AG09309 (cell line): Measurements from ENCODE around the gene TESMIN.

Experiments used
- DNase-seq: peaks from one replicate; pipeline ENCODE4 v3.0.0-alpha.2; 2010; ENCODE audit warnings: low read depth
- H3K4me3 ChIP-seq: 2 replicates; pipeline ENCODE4 v1.5.1; 2011; ENCODE audit warnings: mild to moderate bottlenecking, low read depth, low read length, moderate library complexity; ENCODE audit not compliant: control insufficient read depth
- TF ChIP-seq, protein P1 (sequence below): IDR thresholded peaks from 2 replicates; pipeline ENCODE4 v1.5.1; 2011; ENCODE audit warnings: mild to moderate bottlenecking, low read depth, low read length, inconsistent platforms; ENCODE audit not compliant: insufficient read depth, control insufficient read depth; ENCODE audit errors: missing control alignments

TESMIN gene

DNA sequence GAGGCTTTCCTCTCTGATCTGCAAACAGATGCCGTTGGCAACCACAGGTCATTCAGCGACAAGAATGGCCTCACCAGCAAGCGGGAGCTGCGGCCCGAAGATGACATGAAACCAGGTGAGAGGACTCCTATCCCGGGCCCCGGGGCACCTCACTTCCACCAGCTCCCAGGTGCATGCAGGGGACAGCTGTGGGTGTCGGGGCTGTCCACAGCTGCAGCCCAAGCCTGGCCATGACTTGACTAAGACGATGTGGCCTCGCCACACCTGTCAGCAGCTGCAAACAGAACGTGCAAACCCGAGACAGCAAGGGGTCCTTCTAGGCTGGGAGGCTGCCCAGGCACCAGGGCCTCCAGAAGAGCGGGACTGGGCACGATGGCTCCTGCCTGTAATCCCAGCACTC, 63.3 kb downstream of the TESMIN start:
- no peak for DNase-seq
- TF ChIP-seq, protein P1, sequence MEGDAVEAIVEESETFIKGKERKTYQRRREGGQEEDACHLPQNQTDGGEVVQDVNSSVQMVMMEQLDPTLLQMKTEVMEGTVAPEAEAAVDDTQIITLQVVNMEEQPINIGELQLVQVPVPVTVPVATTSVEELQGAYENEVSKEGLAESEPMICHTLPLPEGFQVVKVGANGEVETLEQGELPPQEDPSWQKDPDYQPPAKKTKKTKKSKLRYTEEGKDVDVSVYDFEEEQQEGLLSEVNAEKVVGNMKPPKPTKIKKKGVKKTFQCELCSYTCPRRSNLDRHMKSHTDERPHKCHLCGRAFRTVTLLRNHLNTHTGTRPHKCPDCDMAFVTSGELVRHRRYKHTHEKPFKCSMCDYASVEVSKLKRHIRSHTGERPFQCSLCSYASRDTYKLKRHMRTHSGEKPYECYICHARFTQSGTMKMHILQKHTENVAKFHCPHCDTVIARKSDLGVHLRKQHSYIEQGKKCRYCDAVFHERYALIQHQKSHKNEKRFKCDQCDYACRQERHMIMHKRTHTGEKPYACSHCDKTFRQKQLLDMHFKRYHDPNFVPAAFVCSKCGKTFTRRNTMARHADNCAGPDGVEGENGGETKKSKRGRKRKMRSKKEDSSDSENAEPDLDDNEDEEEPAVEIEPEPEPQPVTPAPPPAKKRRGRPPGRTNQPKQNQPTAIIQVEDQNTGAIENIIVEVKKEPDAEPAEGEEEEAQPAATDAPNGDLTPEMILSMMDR: no peak
- no peak overlapping the region for H3K4me3 ChIP-seq

DNA sequence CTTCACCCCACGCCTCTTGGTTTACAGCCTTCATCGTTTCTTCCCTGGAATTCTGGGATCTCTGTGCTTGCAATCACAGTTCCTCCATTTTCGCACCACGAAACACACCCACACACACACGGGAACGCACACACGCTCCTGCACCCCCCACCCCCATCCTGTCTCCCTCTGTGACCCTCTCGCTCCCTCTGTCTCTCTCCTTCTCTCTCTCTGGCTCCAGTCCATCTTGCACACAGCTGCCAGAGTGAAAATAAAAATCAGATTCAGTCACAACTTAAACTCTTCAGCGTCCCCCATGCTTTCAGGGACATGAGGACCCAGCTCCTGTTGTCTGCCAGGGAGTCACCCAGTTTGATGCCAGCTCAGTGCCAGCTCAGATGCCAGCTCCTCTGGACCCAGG, 64.0 kb downstream of the TESMIN start:
- no peak for DNase-seq
- TF ChIP-seq, protein P1: no peak
- no peak overlapping the region for H3K4me3 ChIP-seq

DNA sequence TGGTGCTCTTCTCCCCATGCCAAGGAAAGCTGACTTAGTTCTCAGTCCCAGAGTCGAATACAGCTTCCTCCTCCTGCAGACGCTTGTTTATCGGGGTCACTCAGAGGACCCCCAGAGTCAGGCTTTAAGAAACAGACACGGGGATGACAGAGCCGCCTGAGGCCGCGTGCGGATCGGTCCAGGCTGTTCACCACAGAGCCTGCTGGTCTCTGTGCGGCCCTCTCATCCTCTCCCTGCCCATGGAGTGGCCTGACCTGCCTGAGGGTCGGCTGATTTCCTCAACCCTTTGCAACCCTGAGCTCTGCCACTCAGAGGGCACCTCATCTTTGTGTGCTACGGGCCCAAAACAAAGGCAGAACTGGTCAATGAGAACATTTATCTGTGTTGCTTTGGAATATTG, 64.8 kb downstream of the TESMIN start:
- TF ChIP-seq, protein P1: no peak
- DNase-seq: no peak
- H3K4me3 ChIP-seq: no peak overlapping the region

DNA sequence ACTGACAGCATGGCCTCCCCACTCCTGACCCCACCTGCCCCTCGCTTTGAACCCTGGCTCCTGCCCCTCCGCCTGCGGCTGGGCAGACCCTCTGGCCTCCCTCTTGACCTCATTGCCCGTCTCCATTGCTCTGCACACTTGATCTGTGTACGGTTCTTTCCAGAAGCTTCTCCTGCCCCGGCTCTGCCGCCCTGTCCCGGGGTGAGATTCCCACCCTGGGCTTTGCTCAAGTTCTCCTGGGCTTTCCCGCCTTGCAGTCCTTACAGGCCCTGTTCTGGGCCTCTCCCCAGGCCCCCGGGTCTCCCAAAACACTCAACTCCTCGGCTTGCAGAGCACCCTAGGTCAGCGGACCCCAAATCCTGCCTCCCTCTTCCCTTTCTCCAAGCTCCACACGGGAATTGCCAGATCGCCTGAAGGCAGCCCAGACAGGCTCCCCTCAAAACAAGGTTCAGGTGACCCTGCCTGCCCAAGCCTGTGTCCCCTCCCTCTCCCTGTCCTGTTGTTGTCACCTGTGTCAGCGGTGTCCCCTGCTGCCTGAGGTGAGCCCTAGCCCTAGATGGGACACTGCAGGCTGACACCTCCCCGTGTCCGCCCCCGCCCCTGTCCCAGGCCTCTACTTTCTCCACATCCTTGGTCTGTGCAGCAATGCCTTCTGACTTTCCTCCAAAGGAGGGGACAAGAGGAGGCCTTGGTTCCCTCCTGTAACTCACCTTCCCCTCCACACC, 65.5 kb downstream of the TESMIN start:
- H3K4me3 ChIP-seq: no peak overlapping the region
- DNase-seq: no peak
- TF ChIP-seq, protein P1: no peak

DNA sequence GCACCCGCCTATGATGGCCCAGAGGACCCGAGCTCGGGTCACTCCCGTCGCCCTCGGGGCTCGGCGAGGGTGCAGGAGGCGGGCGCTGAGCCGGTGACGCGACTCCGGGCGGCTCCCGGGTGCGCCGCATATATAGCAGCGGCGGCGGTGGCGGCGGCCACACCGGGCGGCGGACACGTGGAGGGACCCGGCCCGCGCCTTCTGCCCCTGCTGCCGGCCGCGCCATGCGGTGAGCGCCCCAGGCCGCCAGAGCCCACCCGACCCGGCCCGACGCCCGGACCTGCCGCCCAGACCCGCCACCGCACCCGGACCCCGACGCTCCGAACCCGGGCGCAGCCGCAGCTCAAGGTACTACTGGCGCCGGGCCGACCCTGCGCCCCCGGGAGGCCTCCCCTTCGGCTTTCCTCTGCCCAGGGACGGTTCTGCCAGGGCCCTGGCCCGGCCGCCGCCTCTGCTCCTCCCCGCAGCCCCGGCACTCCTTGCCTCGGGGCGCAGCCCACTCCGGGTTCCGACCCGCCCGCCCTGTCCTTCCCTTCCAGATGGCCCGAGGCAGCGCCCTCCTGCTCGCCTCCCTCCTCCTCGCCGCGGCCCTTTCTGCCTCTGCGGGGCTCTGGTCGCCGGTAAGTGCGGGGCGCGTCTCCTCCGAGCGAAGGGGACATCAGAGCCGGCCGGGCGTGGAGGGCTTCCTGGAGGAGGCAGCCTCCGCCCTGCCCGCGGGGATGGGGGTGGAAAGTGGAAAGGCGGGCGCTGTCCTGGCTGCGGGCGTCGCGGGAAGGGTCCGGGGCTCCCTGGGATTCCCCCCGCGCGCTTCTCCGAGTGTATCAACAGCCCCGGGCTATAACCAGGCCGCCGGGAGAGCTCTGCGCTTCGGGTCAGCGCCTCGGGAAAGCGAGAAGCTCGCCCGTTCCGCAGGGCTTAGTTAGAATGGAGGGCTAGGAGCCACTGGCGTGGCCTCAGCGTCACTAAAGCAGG, 66.6 kb downstream of the TESMIN start, which contains the start of gene GAL:
GAL (plus strand) TSS at position 160 of the 972 bp plus-strand sequence; CDS start at position 540, 380 bp downstream.
- no peak for DNase-seq
- TF ChIP-seq, protein P1: no peak
- H3K4me3 ChIP-seq: peak within 1 kb of the TSS; percentile 17

DNA sequence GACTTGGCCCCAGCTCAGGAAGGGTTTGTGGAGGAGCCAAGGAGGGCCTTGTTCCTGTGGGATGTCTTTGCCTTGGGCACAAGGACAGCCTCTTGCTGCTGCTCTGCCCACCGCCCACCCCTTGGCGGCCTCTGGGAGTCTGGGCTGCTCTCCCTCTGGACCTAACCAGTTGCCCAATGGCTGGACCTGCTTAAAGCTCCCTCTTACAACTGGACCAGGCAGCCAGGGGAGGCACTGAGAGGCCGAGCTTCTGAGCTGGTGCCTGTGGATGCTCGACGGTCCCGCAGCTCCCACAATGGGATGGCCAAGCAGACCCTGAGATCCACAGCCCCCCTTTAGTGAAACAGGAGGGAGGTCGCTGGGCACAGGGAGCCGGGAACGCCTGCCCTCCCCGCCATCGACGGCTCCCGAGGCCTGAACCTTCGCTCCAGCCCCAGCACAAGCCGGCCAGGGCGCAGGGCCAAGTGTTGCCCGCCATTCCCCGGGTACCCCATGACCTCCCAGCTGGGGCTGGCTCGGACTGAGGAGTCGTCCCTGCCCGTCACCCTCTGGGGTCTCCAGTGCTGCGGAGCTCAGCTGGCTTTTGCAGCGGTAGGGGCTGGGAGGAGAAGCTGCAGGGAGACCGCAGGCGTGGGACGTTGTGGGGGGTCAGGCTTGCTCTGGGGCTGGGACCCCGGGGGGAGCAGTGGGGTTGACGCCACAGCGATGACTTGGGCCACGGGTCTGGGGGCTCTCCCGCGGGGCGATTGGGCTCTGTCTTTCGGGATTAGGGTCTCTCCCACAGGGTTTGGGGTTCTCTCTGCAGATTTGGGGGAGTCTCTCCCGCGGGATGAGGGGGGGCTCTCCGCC, 67.6 kb downstream of the TESMIN start:
- TF ChIP-seq, protein P1: no peak
- no peak overlapping the region for H3K4me3 ChIP-seq

More for the DNA sequence above, 67.6 kb downstream of the TESMIN start:
- no peak for DNase-seq
